GM12891 (cell line): ENCODE results near the gene RARB.

Source experiments
- DNase-seq: peaks from one replicate; pipeline ENCODE4 v3.0.0; 2011; ENCODE audit warnings: low spot score; ENCODE audit not compliant: insufficient read length
- FAIRE-seq: peaks from 2 replicates; lab custom pipeline; 2011; peaks lifted over from hg19 to GRCh38; lab: Jason Lieb, UNC
- PAX5 ChIP-seq: IDR thresholded peaks from 2 replicates; pipeline ENCODE4 v1.6.1; 2011; ENCODE audit warnings: low read length, moderate library complexity, mild to moderate bottlenecking; ENCODE audit not compliant: insufficient read depth, severe bottlenecking
- POLR2A ChIP-seq: IDR thresholded peaks from 2 replicates; pipeline ENCODE4 v1.6.1; 2011; ENCODE audit warnings: low read depth, low read length, control low read depth
- POLR2AphosphoS5 ChIP-seq: IDR thresholded peaks from 2 replicates; pipeline ENCODE4 v1.6.1; 2011; ENCODE audit warnings: low read depth, low read length, control low read depth
- POU2F2 ChIP-seq: IDR thresholded peaks from 2 replicates; pipeline ENCODE4 v1.6.1; 2011; ENCODE audit warnings: low read depth, mild to moderate bottlenecking, control low read depth, low read length, moderate library complexity
- SPI1 ChIP-seq: IDR thresholded peaks from 2 replicates; pipeline ENCODE4 v1.6.1; 2011; ENCODE audit warnings: low read depth, low read length, control low read depth
- TAF1 ChIP-seq: IDR thresholded peaks from 2 replicates; pipeline ENCODE4 v1.6.1; 2011; ENCODE audit warnings: low read depth, low read length, control low read depth

The RARB gene

GRCh38 chr3:25420885-25421284, 7.2 kb upstream of the RARB start:
- TF ChIP-seq TAF1 (no peak), POU2F2 (no peak), POLR2A (no peak)
- no peak for FAIRE-seq

GRCh38 chr3:25421747-25422146, 6.3 kb upstream of the RARB start:
- DNase-seq = no peak
- TF ChIP-seq SPI1 = no peak
- no peak for TF ChIP-seq TAF1
- TF ChIP-seq POLR2A = no peak
- TF ChIP-seq POLR2AphosphoS5 = no peak
- TF ChIP-seq POU2F2 = no peak
- TF ChIP-seq PAX5 = no peak
- no peak for FAIRE-seq

More at GRCh38 chr3:25420885-25421284, 7.2 kb upstream of the RARB start:
- no peak for DNase-seq

GRCh38 chr3:25423780-25424588, 4.1 kb upstream of the RARB start:
- FAIRE-seq (no peak), DNase-seq (no peak)
- TF ChIP-seq SPI1 (no peak), POLR2A (no peak), PAX5 (no peak), POU2F2 (no peak), TAF1 (no peak), POLR2AphosphoS5 (no peak)

- DNase-seq (no peak), FAIRE-seq (no peak)
- no peak for TF ChIP-seq SPI1
Observed at GRCh38 chr3:25424614-25425013, 3.4 kb upstream of the RARB start.

- TF ChIP-seq PAX5 (no peak), POLR2A (no peak), TAF1 (no peak), POLR2AphosphoS5 (no peak), POU2F2 (no peak)
- DNase-seq (no peak), FAIRE-seq (no peak)
Observed at GRCh38 chr3:25426408-25426807, 1.7 kb upstream of the RARB start.

- FAIRE-seq (no peak), DNase-seq (no peak)
- TF ChIP-seq TAF1 (no peak), POLR2A (no peak), SPI1 (no peak), PAX5 (no peak), POLR2AphosphoS5 (no peak), POU2F2 (no peak)
Observed at GRCh38 chr3:25427155-25427554, 908 bp upstream of the RARB start.

- FAIRE-seq (no peak), DNase-seq (no peak)
- TF ChIP-seq SPI1 = no peak
- TF ChIP-seq TAF1 = no peak
- no peak for TF ChIP-seq PAX5
- TF ChIP-seq POLR2AphosphoS5 = no peak
- TF ChIP-seq POLR2A = no peak
Observed at GRCh38 chr3:25427563-25427941, 511 bp upstream of the RARB start.

- TF ChIP-seq SPI1 (no peak), POLR2AphosphoS5 (no peak), PAX5 (no peak), POU2F2 (no peak), TAF1 (no peak), POLR2A (no peak)
- no peak for DNase-seq
- FAIRE-seq = no peak
Observed at GRCh38 chr3:25428789-25429335, 799 bp downstream of the RARB start.

GRCh38 chr3:25429361-25430286, 1.6 kb downstream of the RARB start:
- FAIRE-seq (no peak), DNase-seq (no peak)
- TF ChIP-seq TAF1 = no peak
- TF ChIP-seq PAX5 = no peak
- TF ChIP-seq POLR2AphosphoS5 = no peak
- TF ChIP-seq POLR2A = no peak
- TF ChIP-seq SPI1 = no peak
- TF ChIP-seq POU2F2 = no peak
